Measurements from ENCODE around the gene KRTAP4-7. TPM values are rescaled to one million over a fixed set of nuclear protein-coding genes. Genes with fewer than 3 reads are reported as not detected.

The KRTAP4-7 gene
- total RNA-seq, 1 donor from 2014 or later = not detected

Other genes starting within 250 kb of the KRTAP4-7 start
- not detected for gene KRT12, start 216.9 kb upstream of the KRTAP4-7 start, total RNA-seq
- not detected for gene KRT20, start 198.9 kb upstream of the KRTAP4-7 start, total RNA-seq
- gene KRT23, start 146.5 kb upstream of the KRTAP4-7 start, total RNA-seq = 0.13 TPM
- gene KRT39, start 117.2 kb upstream of the KRTAP4-7 start, total RNA-seq = not detected
- not detected for gene KRT40, start 99.8 kb upstream of the KRTAP4-7 start, total RNA-seq
- gene KRTAP3-3, start 90.0 kb upstream of the KRTAP4-7 start, total RNA-seq = not detected
- not detected for gene KRTAP3-2, start 84.2 kb upstream of the KRTAP4-7 start, total RNA-seq
- not detected for gene KRTAP3-1, start 75.0 kb upstream of the KRTAP4-7 start, total RNA-seq
- gene KRTAP1-5, start 56.9 kb upstream of the KRTAP4-7 start, total RNA-seq = not detected
- not detected for gene KRTAP1-4, start 54.0 kb upstream of the KRTAP4-7 start, total RNA-seq
- not detected for gene KRTAP1-3, start 49.3 kb upstream of the KRTAP4-7 start, total RNA-seq
- gene KRTAP1-1, start 42.7 kb upstream of the KRTAP4-7 start, total RNA-seq = not detected
- gene KRTAP2-1, start 36.8 kb upstream of the KRTAP4-7 start, total RNA-seq = not detected
- gene KRTAP2-2, start 28.9 kb upstream of the KRTAP4-7 start, total RNA-seq = not detected
- not detected for gene KRTAP2-3, start 24.0 kb upstream of the KRTAP4-7 start, total RNA-seq
- not detected for gene KRTAP2-4, start 18.3 kb upstream of the KRTAP4-7 start, total RNA-seq
- not detected for gene KRTAP4-8, start 14.0 kb downstream of the KRTAP4-7 start, total RNA-seq
- not detected for gene KRTAP4-16, start 18.1 kb downstream of the KRTAP4-7 start, total RNA-seq
- not detected for gene KRTAP4-9, start 21.2 kb downstream of the KRTAP4-7 start, total RNA-seq
- not detected for gene KRTAP4-11, start 34.2 kb downstream of the KRTAP4-7 start, total RNA-seq
- gene KRTAP4-12, start 40.0 kb downstream of the KRTAP4-7 start, total RNA-seq = not detected
- not detected for gene KRTAP4-6, start 56.4 kb downstream of the KRTAP4-7 start, total RNA-seq
- gene KRTAP4-5, start 65.7 kb downstream of the KRTAP4-7 start, total RNA-seq = not detected
- gene KRTAP4-4, start 76.6 kb downstream of the KRTAP4-7 start, total RNA-seq = not detected
- not detected for gene KRTAP4-3, start 84.1 kb downstream of the KRTAP4-7 start, total RNA-seq
- gene KRTAP4-2, start 94.1 kb downstream of the KRTAP4-7 start, total RNA-seq = not detected
- gene KRTAP4-1, start 100.8 kb downstream of the KRTAP4-7 start, total RNA-seq = not detected
- gene KRTAP9-1, start 105.7 kb downstream of the KRTAP4-7 start, total RNA-seq = not detected
- gene KRTAP9-2, start 142.5 kb downstream of the KRTAP4-7 start, total RNA-seq = not detected
- gene KRTAP9-3, start 148.3 kb downstream of the KRTAP4-7 start, total RNA-seq = not detected
- not detected for gene KRTAP9-8, start 153.8 kb downstream of the KRTAP4-7 start, total RNA-seq
- not detected for gene KRTAP9-4, start 165.5 kb downstream of the KRTAP4-7 start, total RNA-seq
- not detected for gene KRTAP9-9, start 171.2 kb downstream of the KRTAP4-7 start, total RNA-seq
- not detected for gene KRTAP9-6, start 181.2 kb downstream of the KRTAP4-7 start, total RNA-seq
- gene KRTAP9-7, start 191.5 kb downstream of the KRTAP4-7 start, total RNA-seq = not detected
- not detected for gene KRTAP29-1, start 218.7 kb downstream of the KRTAP4-7 start, total RNA-seq
- gene KRTAP16-1, start 225.2 kb downstream of the KRTAP4-7 start, total RNA-seq = not detected
- not detected for gene KRTAP17-1, start 231.6 kb downstream of the KRTAP4-7 start, total RNA-seq